ENCODE results near the gene CCDC15.

Gene CCDC15

GRCh38 chr11:124919898-124920297 lies 34.1 kb upstream of the CCDC15 start:
- no peak for DNase-seq
- Mint-ChIP-seq H3K36me3 (ENCODE audit: low read depth) (no peaks in the 10 kb centered on the region), H3K9me3 (peaks cover 21% of the 10 kb centered on the region), H3K27me3 (ENCODE audit: low read depth, poor library complexity) (peaks cover 62% of the 10 kb centered on the region), H3K4me3 (no peak overlapping the region), H3K4me1 (peaks cover 3% of the 10 kb centered on the region), H3K27ac (no peak overlapping the region)
- no peak for TF ChIP-seq CTCF (IDR thresholded peaks at IDR 0.05)

- peaks cover 3% of the 10 kb centered on the region for H3K4me1 Mint-ChIP-seq
- H3K27ac Mint-ChIP-seq = no peak overlapping the region
- no peak for TF ChIP-seq CTCF (IDR thresholded peaks at IDR 0.05)
- no peak for DNase-seq
- peaks cover 16% of the 10 kb centered on the region for H3K9me3 Mint-ChIP-seq
- H3K27me3 Mint-ChIP-seq (ENCODE audit: low read depth, poor library complexity) = peaks cover 60% of the 10 kb centered on the region
- peak overlapping the region; percentile 75 for H3K4me3 Mint-ChIP-seq
- H3K36me3 Mint-ChIP-seq (ENCODE audit: low read depth) = no peaks in the 10 kb centered on the region
Measured at GRCh38 chr11:124920356-124920755, 33.6 kb upstream of the CCDC15 start.

- H3K4me1 Mint-ChIP-seq = peaks cover 3% of the 10 kb centered on the region
- DNase-seq = peak; percentile 90
- no peaks in the 10 kb centered on the region for H3K36me3 Mint-ChIP-seq (ENCODE audit: low read depth)
- H3K4me3 Mint-ChIP-seq = peak overlapping the region; percentile 75
- H3K27me3 Mint-ChIP-seq (ENCODE audit: low read depth, poor library complexity) = peaks cover 56% of the 10 kb centered on the region
- H3K9me3 Mint-ChIP-seq = peaks cover 9% of the 10 kb centered on the region
- TF ChIP-seq CTCF (IDR thresholded peaks at IDR 0.05) = no peak
- no peak overlapping the region for H3K27ac Mint-ChIP-seq
Measured at GRCh38 chr11:124920870-124921609, 33.0 kb upstream of the CCDC15 start.

GRCh38 chr11:124922831-124923230 lies 31.2 kb upstream of the CCDC15 start:
- peaks cover 3% of the 10 kb centered on the region for H3K4me1 Mint-ChIP-seq
- DNase-seq = no peak
- peaks cover 5% of the 10 kb centered on the region for H3K9me3 Mint-ChIP-seq
- TF ChIP-seq CTCF (IDR thresholded peaks at IDR 0.05) = no peak
- H3K36me3 Mint-ChIP-seq (ENCODE audit: low read depth) = no peaks in the 10 kb centered on the region
- H3K27ac Mint-ChIP-seq = no peak overlapping the region
- H3K27me3 Mint-ChIP-seq (ENCODE audit: low read depth, poor library complexity) = peaks cover 47% of the 10 kb centered on the region
- no peak overlapping the region for H3K4me3 Mint-ChIP-seq

- Mint-ChIP-seq H3K4me1 (peaks cover 3% of the 10 kb centered on the region), H3K9me3 (peaks cover 5% of the 10 kb centered on the region), H3K4me3 (no peak overlapping the region), H3K36me3 (ENCODE audit: low read depth) (no peaks in the 10 kb centered on the region), H3K27ac (no peak overlapping the region), H3K27me3 (ENCODE audit: low read depth, poor library complexity) (peaks cover 47% of the 10 kb centered on the region)
- TF ChIP-seq CTCF (IDR thresholded peaks at IDR 0.05) = no peak
- no peak for DNase-seq
Measured at GRCh38 chr11:124923296-124923695, 30.7 kb upstream of the CCDC15 start.
